K562 (cell line): ENCODE results near the gene SLCO3A1. TPM values are rescaled to one million over a fixed set of nuclear protein-coding genes. Genes with fewer than 3 reads are reported as not detected.

ENCODE experiments used
- ATAC-seq: fragments of 200-7000 bp; cut with Tn5 transposase; 3 replicates; pipeline ENCODE4 v1.9.1; 2020; ENCODE audit warnings: moderate library complexity
- BruUV-seq: library from RNA; stranded (reverse); fragments of 400-500 nt; replicated peaks from 2 replicates; lab custom pipeline; 2021; lab: Mats Ljungman, UMichigan
- CTCF ChIA-PET: fragments of 300-600 bp; formaldehyde crosslinking; extraction: SDS; loops from one replicate; lab custom pipeline; 2021; ENCODE audit warnings: low intra/inter-chr PET ratio; lab: Yijun Ruan, JAX
- POLR2A ChIA-PET: fragments of 300-600, 350-650 bp; sonication (Branson Sonifier 250); formaldehyde crosslinking; extraction: SDS; loops from one replicate; lab custom pipeline; 2021; ENCODE audit warnings: antibody characterized with exemption, inconsistent platforms; lab: Yijun Ruan, JAX
- DNase-seq, 4 experiments: peaks; one replicate each; pipeline versions ENCODE4 v3.0.0 to v3.0.0-alpha.2; 2011 to 2018; ENCODE audit warnings: low spot score in 3 of 4, mixed read lengths in 3 of 4; ENCODE audit errors: extremely low read depth in 1 of 4
- FAIRE-seq: peaks from 2 replicates; lab custom pipeline; 2011; peaks lifted over from hg19 to GRCh38; lab: Jason Lieb, UNC
- H2AFZ ChIP-seq: 2 replicates; pipeline ENCODE4 v1.6.0; 2011; ENCODE audit warnings: low read depth, low read length, control low read depth, inconsistent platforms
- H3K27ac ChIP-seq: fragments of 200-600 bp; 3 replicates; pipeline ENCODE4 v1.8.0; 2011; ENCODE audit warnings: low read depth, mild to moderate bottlenecking, control low read depth, inconsistent platforms, low read length, moderate library complexity, mixed read lengths; ENCODE audit errors: extremely low read depth
- H3K27me3 ChIP-seq, 2 experiments: fragments of 300-600 bp in 1 of 2; 2 replicates in 1 of 2; 3 replicates in 1 of 2; pipeline versions ENCODE4 v1.6.0 to v1.8.0; 2011; ENCODE audit warnings: inconsistent platforms in 2 of 2, low read length in 2 of 2, mild to moderate bottlenecking in 1 of 2, mixed read lengths in 1 of 2, moderate library complexity in 1 of 2; ENCODE audit not compliant: control insufficient read depth in 2 of 2, insufficient read depth in 2 of 2
- H3K36me3 ChIP-seq: fragments of 300-600 bp; 3 replicates; pipeline ENCODE4 v1.8.0; 2011; ENCODE audit warnings: mild to moderate bottlenecking, low read length, inconsistent platforms; ENCODE audit not compliant: control insufficient read depth, insufficient read depth
- H3K4me1 ChIP-seq, 2 experiments: fragments of 200-600 bp in 1 of 2; replicated peaks in 1 of 2; 2 replicates in 1 of 2; 3 replicates in 1 of 2; pipeline versions ENCODE4 v1.5.1 to v1.8.0; 2011; ENCODE audit warnings: inconsistent platforms in 2 of 2, low read length in 2 of 2, mild to moderate bottlenecking in 1 of 2, mixed read lengths in 1 of 2, moderate library complexity in 1 of 2; ENCODE audit not compliant: control insufficient read depth in 2 of 2, insufficient read depth in 2 of 2
- H3K4me2 ChIP-seq: 2 replicates; pipeline ENCODE4 v1.6.1; 2011; ENCODE audit warnings: low read length, control low read depth, inconsistent platforms, mixed read lengths; ENCODE audit not compliant: insufficient read depth
- H3K4me3 ChIP-seq: fragments of 200-600 bp; sonication (generic), shearing (Covaris generic); 2 replicates; pipeline ENCODE4 v1.5.1; 2016; ENCODE audit warnings: control low read depth, inconsistent platforms
- H3K79me2 ChIP-seq: fragments of 200-600 bp; 3 replicates; pipeline ENCODE4 v1.8.0; 2011; ENCODE audit warnings: low read length, inconsistent platforms; ENCODE audit not compliant: control insufficient read depth, insufficient read depth
- H3K9ac ChIP-seq, 2 experiments: 2 replicates each; pipeline versions ENCODE4 v1.6.0 to v1.6.1; 2011; ENCODE audit warnings: low read depth in 2 of 2, low read length in 2 of 2, control low read depth in 1 of 2, inconsistent platforms in 1 of 2, mild to moderate bottlenecking in 1 of 2, mixed read lengths in 1 of 2; ENCODE audit not compliant: insufficient read depth in 1 of 2
- H3K9me1 ChIP-seq: one replicate; pipeline ENCODE4 v1.6.0; 2011; ENCODE audit warnings: inconsistent platforms, mild to moderate bottlenecking, low read length, moderate library complexity; ENCODE audit not compliant: control insufficient read depth, insufficient read depth
- H3K9me3 ChIP-seq: replicated peaks from 2 replicates; pipeline ENCODE4 v1.5.1; 2011; ENCODE audit warnings: low read depth, low read length, inconsistent platforms; ENCODE audit not compliant: control insufficient read depth, insufficient read depth
- H4K20me1 ChIP-seq: replicated peaks from 2 replicates; pipeline ENCODE4 v1.6.1; 2011; ENCODE audit warnings: low read length, inconsistent platforms, mixed read lengths; ENCODE audit not compliant: control insufficient read depth, insufficient read depth
- HCFC1 ChIP-seq: IDR thresholded peaks from 2 replicates; pipeline ENCODE4 v1.6.1; 2012; ENCODE audit warnings: low read depth, low read length, improper control_type of control experiment
- NFIC ChIP-seq: fragments of 450-650 bp; IDR thresholded peaks from 2 replicates; pipeline ENCODE4 v1.6.1; 2017; ENCODE audit warnings: mild to moderate bottlenecking, inconsistent platforms
- NFIX ChIP-seq: fragments of 250-450 bp; sonication (Bioruptor Pico); IDR thresholded peaks from 2 replicates; pipeline ENCODE4 v1.4.0; 2020; ENCODE audit warnings: low read depth, mild to moderate bottlenecking, moderate library complexity
- ZNF583 ChIP-seq: fragments of 250-450 bp; sonication (Bioruptor Pico); IDR thresholded peaks from 2 replicates; pipeline ENCODE4 v1.4.0; 2020
- WGBS: fragments of 100-300 bp; shearing (Covaris generic); methylation state at CpG from one replicate; pipeline ENCODE4 v1.1.6; 2016; ENCODE audit warnings: low coverage, mixed read lengths; ENCODE audit not compliant: insufficient coverage; ENCODE audit errors: missing lambda C conversion rate; 5-methylcytosine and 5-hydroxymethylcytosine counted together
- in situ Hi-C: fragments of 300-500 bp; cut with MboI; formaldehyde crosslinking; loops from 4 replicates; pipeline ENCODE4 v1.15.0; 2018; ENCODE audit warnings: inconsistent platforms, mixed read lengths
- intact Hi-C: fragments of 100-400 bp; cut with micrococcal nuclease; formaldehyde crosslinking; loops from 2 replicates; pipeline ENCODE4 v1.14.2; 2022
- polyA plus RNA-seq, 8 experiments: library from polyadenylated mRNA; depleted of rRNA in 4 of 8; stranded (reverse) in 5 of 8; unstranded in 3 of 8; fragments of >200 nt; fragmentation: Nextera tagmentation in 2 of 8; fragmentation: Illumina TruSeq in 1 of 8; extraction: Ambion mirVana in 2 of 8; extraction: Trizol in 1 of 8; gene quantifications; 2 replicates each; pipeline versions ENCODE4 v1.2.1 to v1.2.3, GENCODE V29; 2011 to 2014; ENCODE audit warnings: inconsistent platforms in 1 of 8, missing spikeins in 1 of 8
- total RNA-seq, 7 experiments: library from RNA; depleted of rRNA in 6 of 7; stranded (reverse); fragments of >200 nt in 6 of 7; fragmentation: Illumina TruSeq in 2 of 7; extraction: Trizol in 2 of 7; gene quantifications; 2 replicates each; pipeline versions ENCODE4 v1.2.1 to v1.2.3, GENCODE V29; 2011 to 2021; ENCODE audit warnings: low replicate concordance in 1 of 7
- TF ChIP-seq, protein P1 (sequence below): fragments of 250-450 bp; sonication (Bioruptor Pico); IDR thresholded peaks from 2 replicates; pipeline ENCODE4 v1.8.0; 2021; ENCODE audit warnings: moderate library complexity, mild to moderate bottlenecking, inconsistent platforms

Gene SLCO3A1
- total and polyA plus RNA-seq, 9 of the 15 experiments (the other 6 are each of a cell fraction or from before 2014, with no cell fraction given), result 0.01 to 0.84 (median 0.06) TPM; not detected in 3

GRCh38 chr15:92107510-92107909 is 254.0 kb downstream of the SLCO3A1 start:
- DNase-seq (no peak), ATAC-seq (no peak), FAIRE-seq (no peak)
- Histone ChIP-seq H3K27ac (no peak overlapping the region), H4K20me1 (peaks cover 4% of the 10 kb centered on the region; the same call in 1 of the 2 replicates), H3K9me1 (no peaks in the 10 kb centered on the region), H3K9ac (no peak overlapping the region), H3K27me3 (peaks cover 2 to 35% of the 10 kb centered on the region in 2 experiments; a peak in 3 of 5 replicates), H3K4me1 (no peaks in the 10 kb centered on the region), H2AFZ (no peak overlapping the region), H3K4me2 (no peak overlapping the region), H3K79me2 (no peaks in the 10 kb centered on the region), H3K4me3 (no peak overlapping the region), H3K9me3 (no peaks in the 10 kb centered on the region), H3K36me3 (no peaks in the 10 kb centered on the region)
- CTCF ChIA-PET, result no interaction called here
- BruUV-seq, result no TSS peak
- WGBS, result 0% methylated on average over 4 of the region's 4 CpGs
- TF ChIP-seq NFIX (CRISPR knock-in tag) (0 out of 2 replicates have a peak, but pooled peaks have one; percentile 41), HCFC1 (no peak), NFIC (peak; percentile 60)
- intact Hi-C loops (no loop called here), in situ Hi-C loops (no loop called here)
- POLR2A ChIA-PET, result no interaction called here

DNA sequence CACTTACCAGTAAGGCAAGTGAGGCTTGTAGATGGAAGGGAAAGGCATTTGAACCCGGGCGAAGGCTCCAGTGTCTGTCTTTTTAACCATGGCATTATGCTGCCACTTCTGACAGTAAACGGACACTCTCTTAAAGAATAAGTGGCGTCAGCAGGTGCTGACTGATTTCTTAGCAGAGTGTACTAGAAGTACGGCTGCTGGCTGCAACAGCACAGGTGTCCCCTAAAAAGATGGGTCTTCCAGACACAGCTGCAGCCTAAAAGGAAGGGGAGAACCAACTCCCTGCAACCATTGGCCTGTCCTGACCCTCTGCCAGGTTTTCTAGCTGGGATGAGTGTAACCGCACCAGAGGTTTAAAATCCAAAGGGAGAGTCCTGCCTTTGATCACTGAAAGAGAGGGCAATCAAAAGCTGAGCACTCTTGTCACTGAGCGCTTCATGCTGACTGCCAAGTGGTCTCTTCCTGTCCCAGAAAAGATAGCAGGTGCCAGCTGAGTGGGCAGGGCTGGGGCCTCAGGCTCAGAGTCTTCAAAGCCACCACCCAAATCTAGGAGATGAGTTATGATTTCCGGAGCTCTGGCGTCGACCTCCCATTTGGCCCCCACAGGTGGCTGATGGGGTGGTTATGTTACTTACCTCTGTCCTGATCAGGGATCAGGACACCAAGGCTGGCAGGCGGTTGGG is 255.8 kb downstream of the SLCO3A1 start:
- TF ChIP-seq, protein P1, sequence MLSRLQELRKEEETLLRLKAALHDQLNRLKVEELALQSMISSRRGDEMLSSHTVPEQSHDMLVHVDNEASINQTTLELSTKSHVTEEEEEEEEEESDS (CRISPR knock-in tag), result no peak
- TF ChIP-seq ZNF583, result no peak
- 1% methylated on average over 11 of the region's 11 CpGs for WGBS
- no peak for DNase-seq

More for the DNA sequence above, 255.8 kb downstream of the SLCO3A1 start:
- no peak overlapping the region for H3K4me3 ChIP-seq
- intact Hi-C loops (no loop called here), in situ Hi-C loops (no loop called here)
- H3K4me2 ChIP-seq, result no peak overlapping the region
- FAIRE-seq (no peak), ATAC-seq (no peak)
- H3K9me3 ChIP-seq, result no peaks in the 10 kb centered on the region
- H3K27ac ChIP-seq, result no peak overlapping the region
- H3K27me3 ChIP-seq, result peaks cover under 1 to 24% of the 10 kb centered on the region in 2 experiments; a peak in 3 of 5 replicates
- BruUV-seq, result no TSS peak
- no peaks in the 10 kb centered on the region for H3K36me3 ChIP-seq
- peaks cover 4% of the 10 kb centered on the region; the same call in 1 of the 2 replicates for H4K20me1 ChIP-seq
- no peak overlapping the region for H2AFZ ChIP-seq
- H3K79me2 ChIP-seq, result no peaks in the 10 kb centered on the region
- no peaks in the 10 kb centered on the region for H3K4me1 ChIP-seq
- CTCF ChIA-PET, result no interaction called here
- no peaks in the 10 kb centered on the region for H3K9me1 ChIP-seq
- POLR2A ChIA-PET, result interaction anchor here (0.7 kb wide), 1 partner anchor 155 kb away, joined by 4 read pairs; no protein-coding TSS in a partner anchor
- no peak overlapping the region for H3K9ac ChIP-seq
